Cardiac muscle cell (in vitro differentiated cells and primary cell): ENCODE data around the gene DNAH12. TPM values are rescaled to one million over a fixed set of nuclear protein-coding genes. Genes with fewer than 3 reads are reported as not detected.
"Not testable (repeated sequence)": the region's sequence is repeated elsewhere in the genome, so short reads cannot be mapped to it uniquely, and the experiment has no call there.

Source experiments
- DNase-seq, 2 donors: peaks; one replicate each; pipeline versions ENCODE4 v3.0.0 to v3.0.0-alpha.2; 2010 to 2017; ENCODE audit warnings: low read depth in 1 of 2, low spot score in 1 of 2
- H3K27ac ChIP-seq: fragments of 200-600 bp; sonication (generic); 2 replicates; pipeline ENCODE4 v1.5.1; 2016
- H3K27me3 ChIP-seq: fragments of 200-600 bp; sonication (generic); 2 replicates; pipeline ENCODE4 v1.6.0; 2016; ENCODE audit warnings: control low read depth
- H3K36me3 ChIP-seq: fragments of 200-600 bp; sonication (generic); 2 replicates; pipeline ENCODE4 v1.5.1; 2016; ENCODE audit warnings: control low read depth
- H3K4me1 ChIP-seq: fragments of 200-600 bp; sonication (generic); 2 replicates; pipeline ENCODE4 v1.8.1; 2017; ENCODE audit warnings: low read depth, mild to moderate bottlenecking, mixed run types
- H3K4me3 ChIP-seq: fragments of 200-600 bp; sonication (generic); 2 replicates; pipeline ENCODE4 v1.5.1; 2016; ENCODE audit warnings: mild to moderate bottlenecking
- H3K9me3 ChIP-seq: fragments of 200-600 bp; sonication (generic); 2 replicates; pipeline ENCODE4 v1.5.1; 2017; ENCODE audit warnings: low read depth, mild to moderate bottlenecking, control low read depth
- CTCF ChIP-seq: IDR thresholded peaks from 2 replicates; pipeline ENCODE4 v1.5.1; 2012; ENCODE audit warnings: low read depth, mild to moderate bottlenecking, low read length
- polyA plus RNA-seq: library from polyadenylated mRNA; unstranded; fragments of >200 nt; fragmentation: Nextera tagmentation; extraction: Ambion mirVana; gene quantifications from 2 replicates; pipeline ENCODE4 v1.2.1, GENCODE V29; 2016
- total RNA-seq: library from RNA; depleted of rRNA; stranded (reverse); fragments of >200 nt; gene quantifications from 2 replicates; pipeline ENCODE4 v1.2.3, GENCODE V29; 2016

Gene DNAH12
- total and polyA plus RNA-seq, 2 experiments from 2014 or later, result 0.57 to 0.71 TPM

GRCh38 chr3:57314204-57314603 lies 229.9 kb downstream of the DNAH12 start:
- Histone ChIP-seq H3K9me3 (no peaks in the 10 kb centered on the region), H3K4me3 (no peak overlapping the region), H3K27ac (no peak overlapping the region), H3K27me3 (no peaks in the 10 kb centered on the region), H3K4me1 (no peaks in the 10 kb centered on the region), H3K36me3 (no peaks in the 10 kb centered on the region)
- DNase-seq, result no peak
- TF ChIP-seq CTCF, result no peak

GRCh38 chr3:57309769-57310360 lies 234.3 kb downstream of the DNAH12 start:
- Histone ChIP-seq H3K4me3 (no peak overlapping the region), H3K4me1 (no peaks in the 10 kb centered on the region), H3K27ac (no peak overlapping the region), H3K27me3 (no peaks in the 10 kb centered on the region), H3K9me3 (no peaks in the 10 kb centered on the region), H3K36me3 (no peaks in the 10 kb centered on the region)
- no peak for DNase-seq
- no peak for TF ChIP-seq CTCF

- H3K36me3 ChIP-seq, H3K27me3 ChIP-seq, H3K27ac ChIP-seq, H3K4me1 ChIP-seq, H3K9me3 ChIP-seq, H3K4me3 ChIP-seq, DNase-seq: not testable (repeated sequence)
Observed at GRCh38 chr3:57303520-57303919, 240.6 kb downstream of the DNAH12 start.

GRCh38 chr3:57298041-57298440 lies 246.1 kb downstream of the DNAH12 start:
- Histone ChIP-seq H3K27me3 (no peaks in the 10 kb centered on the region), H3K4me1 (peaks cover 5% of the 10 kb centered on the region), H3K27ac (no peak overlapping the region), H3K36me3 (no peaks in the 10 kb centered on the region), H3K4me3 (no peak overlapping the region), H3K9me3 (no peaks in the 10 kb centered on the region)
- no peak for DNase-seq
- TF ChIP-seq CTCF, result no peak

GRCh38 chr3:57292897-57293526 lies 251.1 kb downstream of the DNAH12 start:
- H3K9me3 ChIP-seq, result no peaks in the 10 kb centered on the region
- no peaks in the 10 kb centered on the region for H3K27me3 ChIP-seq
- H3K36me3 ChIP-seq, result no peaks in the 10 kb centered on the region
- H3K4me1 ChIP-seq, result peaks cover 19% of the 10 kb centered on the region
- no peak overlapping the region for H3K4me3 ChIP-seq
- no peak for DNase-seq
- H3K27ac ChIP-seq, result no peak overlapping the region
- TF ChIP-seq CTCF, result no peak

GRCh38 chr3:57292159-57292896 lies 251.8 kb downstream of the DNAH12 start, which contains the start of gene ASB14:
Gene ASB14 (minus strand): TSS chr3:57292685. CDS start chr3:57292033, 652 bp downstream.
- Histone ChIP-seq H3K27me3 (no peaks in the 10 kb centered on the region), H3K9me3 (no peaks in the 10 kb centered on the region), H3K27ac (no peak within 1 kb of the TSS), H3K4me1 (peaks cover 19% of the 10 kb centered on the region), H3K4me3 (no peak within 1 kb of the TSS), H3K36me3 (no peaks in the 10 kb centered on the region)
- no peak for TF ChIP-seq CTCF
- no peak for DNase-seq
